GM12801 (cell line): ENCODE measurements around the gene ABLIM2.

ENCODE experiments used
- TF ChIP-seq, protein P1 (sequence below): IDR thresholded peaks from one replicate; pipeline ENCODE4 v1.5.1; 2011; ENCODE audit warnings: control low read depth; ENCODE audit not compliant: insufficient read length; ENCODE audit errors: extremely low read depth

Gene ABLIM2

GRCh38 chr4:8177956-8178355, 19.3 kb upstream of the ABLIM2 start:
- TF ChIP-seq, protein P1, sequence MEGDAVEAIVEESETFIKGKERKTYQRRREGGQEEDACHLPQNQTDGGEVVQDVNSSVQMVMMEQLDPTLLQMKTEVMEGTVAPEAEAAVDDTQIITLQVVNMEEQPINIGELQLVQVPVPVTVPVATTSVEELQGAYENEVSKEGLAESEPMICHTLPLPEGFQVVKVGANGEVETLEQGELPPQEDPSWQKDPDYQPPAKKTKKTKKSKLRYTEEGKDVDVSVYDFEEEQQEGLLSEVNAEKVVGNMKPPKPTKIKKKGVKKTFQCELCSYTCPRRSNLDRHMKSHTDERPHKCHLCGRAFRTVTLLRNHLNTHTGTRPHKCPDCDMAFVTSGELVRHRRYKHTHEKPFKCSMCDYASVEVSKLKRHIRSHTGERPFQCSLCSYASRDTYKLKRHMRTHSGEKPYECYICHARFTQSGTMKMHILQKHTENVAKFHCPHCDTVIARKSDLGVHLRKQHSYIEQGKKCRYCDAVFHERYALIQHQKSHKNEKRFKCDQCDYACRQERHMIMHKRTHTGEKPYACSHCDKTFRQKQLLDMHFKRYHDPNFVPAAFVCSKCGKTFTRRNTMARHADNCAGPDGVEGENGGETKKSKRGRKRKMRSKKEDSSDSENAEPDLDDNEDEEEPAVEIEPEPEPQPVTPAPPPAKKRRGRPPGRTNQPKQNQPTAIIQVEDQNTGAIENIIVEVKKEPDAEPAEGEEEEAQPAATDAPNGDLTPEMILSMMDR = no peak

GRCh38 chr4:8177552-8177951, 18.9 kb upstream of the ABLIM2 start:
- TF ChIP-seq, protein P1 = no peak

DNA sequence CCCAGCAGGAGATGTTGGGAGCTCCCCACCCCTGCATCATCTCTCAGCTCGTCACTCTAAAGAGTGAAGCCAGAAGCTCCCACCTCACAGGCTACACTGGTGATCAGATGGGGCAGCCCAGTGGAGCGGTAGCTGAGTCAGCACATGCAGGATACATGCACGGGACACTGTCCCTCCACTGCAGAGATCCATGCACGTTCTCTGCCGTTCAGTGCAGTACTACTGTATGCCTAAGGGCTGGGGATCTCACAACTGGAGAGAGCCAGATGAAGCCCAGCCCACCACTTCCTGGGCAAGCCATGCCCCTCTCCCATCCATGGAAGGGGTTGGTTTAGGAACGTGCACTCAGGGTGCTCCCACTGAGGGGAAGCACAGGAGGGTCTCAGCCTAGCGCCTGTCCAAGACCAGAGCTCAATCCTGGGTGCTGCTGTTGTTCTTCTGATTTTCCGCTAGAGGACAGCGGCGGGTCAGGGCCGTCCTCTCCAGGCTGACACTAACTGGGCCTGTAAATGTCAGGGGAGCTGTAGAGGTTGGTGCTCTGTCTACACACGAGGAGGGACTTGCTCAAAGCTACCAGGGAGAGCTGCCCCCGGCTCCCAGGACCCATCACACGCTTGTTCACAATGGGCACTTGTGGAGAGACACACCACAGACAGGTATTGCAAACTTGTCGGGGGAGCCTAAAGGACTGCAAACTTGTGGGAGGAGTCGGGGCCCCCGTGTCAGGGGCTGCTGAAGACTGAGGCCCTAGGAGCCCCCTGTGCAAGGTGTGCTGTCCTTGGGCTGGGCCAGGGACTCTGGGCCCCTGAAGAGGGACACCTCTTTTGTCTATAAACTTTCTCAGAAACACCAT, 18.2 kb upstream of the ABLIM2 start:
- TF ChIP-seq, protein P1 = no peak

- TF ChIP-seq, protein P1 = no peak
These were observed 17.1 kb upstream of the ABLIM2 start for GRCh38 chr4:8175686-8176085.

- TF ChIP-seq, protein P1 = no peak
These were observed 16.4 kb upstream of the ABLIM2 start for GRCh38 chr4:8174970-8175369.

DNA sequence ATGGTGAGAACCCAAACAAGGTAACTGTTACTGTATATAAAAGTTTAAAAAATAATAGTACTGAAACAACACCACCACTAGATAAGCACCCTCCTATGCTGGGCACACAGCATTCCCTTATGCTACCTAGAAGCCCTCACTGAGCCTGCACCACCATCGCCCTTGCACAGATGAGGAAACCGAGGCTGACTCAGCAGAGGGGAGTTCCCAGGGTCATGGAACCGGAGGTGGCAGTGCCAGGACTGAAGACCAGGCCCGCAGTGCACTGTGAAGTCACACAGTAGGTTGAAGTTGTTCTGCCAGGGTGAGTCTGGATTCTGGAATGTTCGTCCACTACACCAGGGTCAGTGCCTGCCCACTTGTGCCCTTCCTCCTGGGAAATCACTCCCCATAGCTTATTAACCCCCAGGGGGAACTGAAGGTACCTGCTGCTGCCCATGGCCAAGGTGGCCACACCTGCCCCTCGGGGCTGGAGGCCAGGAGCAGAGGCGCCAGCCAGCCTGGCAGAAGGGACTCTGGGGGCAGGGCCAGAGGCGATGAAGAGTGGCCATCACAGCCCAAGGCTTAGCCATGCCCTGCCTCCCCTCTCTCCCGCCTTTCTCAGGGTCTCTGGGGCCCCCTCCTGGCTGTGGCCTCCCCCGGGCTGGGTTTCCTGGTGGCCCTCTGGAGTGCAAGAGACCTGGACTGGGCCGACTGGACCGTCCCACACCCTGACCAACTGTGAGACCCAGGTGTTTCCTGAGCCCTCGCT, 15.1 kb upstream of the ABLIM2 start:
- TF ChIP-seq, protein P1 = no peak
